ENCODE results near the gene RNF225. TPM values are rescaled to one million over a fixed set of nuclear protein-coding genes. Genes with fewer than 3 reads are reported as not detected.

The RNF225 gene
- total and polyA plus RNA-seq, 2 of the 13 experiments (the other 11 are each of a cell fraction or from before 2014, with no cell fraction given) = not detected

GRCh38 chr19:58352760-58353671 is 42.4 kb upstream of the RNF225 start, which contains the start of gene A1BG (continued):
- TF ChIP-seq ZNF264 (CRISPR knock-in tag; IDR thresholded peaks at IDR 0.05) (no peak), ZNF724P (CRISPR knock-in tag; IDR thresholded peaks at IDR 0.05; ENCODE audit: borderline replicate concordance) (no peak), ZNF777 (CRISPR knock-in tag; IDR thresholded peaks at IDR 0.05) (0 out of 2 replicates have a peak, but pooled peaks have one; percentile 12), ZFY (CRISPR knock-in tag; IDR thresholded peaks at IDR 0.05) (peak; percentile 29), ARNTL (CRISPR knock-in tag; IDR thresholded peaks at IDR 0.05) (peak; percentile 35; the same call in 1 of the 2 replicates), ZNF44 (CRISPR knock-in tag; IDR thresholded peaks at IDR 0.05) (no peak), NR2F2 (IDR thresholded peaks at IDR 0.05; ENCODE audit: borderline replicate concordance, low read depth) (peak; percentile 90), ZNF563 (CRISPR knock-in tag; IDR thresholded peaks at IDR 0.05) (0 out of 2 replicates have a peak, but pooled peaks have one; percentile 10), SOX13 (IDR thresholded peaks at IDR 0.05) (no peak), SOX13 (CRISPR knock-in tag; conservative IDR thresholded peaks at IDR 0.05 in 1 of 2, IDR thresholded peaks at IDR 0.05 in 1 of 2) (peak in 1 of 2 experiments; percentile 53; a peak in 2 of 4 replicates), ONECUT2 (CRISPR knock-in tag; IDR thresholded peaks at IDR 0.05) (0 out of 2 replicates have a peak, but pooled peaks have one; percentile 57), SOX6 (IDR thresholded peaks at IDR 0.05) (no peak), SOX6 (CRISPR knock-in tag; IDR thresholded peaks at IDR 0.05) (peak; percentile 72), GATAD2A (CRISPR knock-in tag; IDR thresholded peaks at IDR 0.05) (peak; percentile 63), LCORL (IDR thresholded peaks at IDR 0.05) (no peak), LCORL (CRISPR knock-in tag; IDR thresholded peaks at IDR 0.05) (0 out of 2 replicates have a peak, but pooled peaks have one; percentile 23), PTBP1 (IDR thresholded peaks at IDR 0.05; ENCODE audit: low read depth, low read length, poor library complexity, severe bottlenecking) (no peak), ZNF546 (CRISPR knock-in tag; conservative IDR thresholded peaks at IDR 0.05) (no peak), ERF (CRISPR knock-in tag; IDR thresholded peaks at IDR 0.05) (peak; percentile 18; the same call in 1 of the 2 replicates), ZFX (CRISPR knock-in tag; IDR thresholded peaks at IDR 0.05; ENCODE audit: low read depth) (peak; percentile 56; the same call in 1 of the 2 replicates), ZNF263 (CRISPR knock-in tag; IDR thresholded peaks at IDR 0.05) (no peak), ZNF3 (CRISPR knock-in tag; IDR thresholded peaks at IDR 0.05) (no peak), ELF3 (CRISPR knock-in tag; IDR thresholded peaks at IDR 0.05) (peak; percentile 41; the same call in 1 of the 2 replicates), POLR2G (IDR thresholded peaks at IDR 0.05; ENCODE audit: low read depth, low read length) (peak; percentile 45; the same call in 1 of the 2 replicates), POGZ (CRISPR knock-in tag; IDR thresholded peaks at IDR 0.05) (no peak)
- TF ChIP-seq, protein P1, sequence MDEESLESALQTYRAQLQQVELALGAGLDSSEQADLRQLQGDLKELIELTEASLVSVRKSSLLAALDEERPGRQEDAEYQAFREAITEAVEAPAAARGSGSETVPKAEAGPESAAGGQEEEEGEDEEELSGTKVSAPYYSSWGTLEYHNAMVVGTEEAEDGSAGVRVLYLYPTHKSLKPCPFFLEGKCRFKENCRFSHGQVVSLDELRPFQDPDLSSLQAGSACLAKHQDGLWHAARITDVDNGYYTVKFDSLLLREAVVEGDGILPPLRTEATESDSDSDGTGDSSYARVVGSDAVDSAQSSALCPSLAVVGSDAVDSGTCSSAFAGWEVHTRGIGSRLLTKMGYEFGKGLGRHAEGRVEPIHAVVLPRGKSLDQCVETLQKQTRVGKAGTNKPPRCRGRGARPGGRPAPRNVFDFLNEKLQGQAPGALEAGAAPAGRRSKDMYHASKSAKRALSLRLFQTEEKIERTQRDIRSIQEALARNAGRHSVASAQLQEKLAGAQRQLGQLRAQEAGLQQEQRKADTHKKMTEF (CRISPR knock-in tag; IDR thresholded peaks at IDR 0.05) = peak; percentile 68; the same call in 1 of the 2 replicates
- TF ChIP-seq, protein P2, sequence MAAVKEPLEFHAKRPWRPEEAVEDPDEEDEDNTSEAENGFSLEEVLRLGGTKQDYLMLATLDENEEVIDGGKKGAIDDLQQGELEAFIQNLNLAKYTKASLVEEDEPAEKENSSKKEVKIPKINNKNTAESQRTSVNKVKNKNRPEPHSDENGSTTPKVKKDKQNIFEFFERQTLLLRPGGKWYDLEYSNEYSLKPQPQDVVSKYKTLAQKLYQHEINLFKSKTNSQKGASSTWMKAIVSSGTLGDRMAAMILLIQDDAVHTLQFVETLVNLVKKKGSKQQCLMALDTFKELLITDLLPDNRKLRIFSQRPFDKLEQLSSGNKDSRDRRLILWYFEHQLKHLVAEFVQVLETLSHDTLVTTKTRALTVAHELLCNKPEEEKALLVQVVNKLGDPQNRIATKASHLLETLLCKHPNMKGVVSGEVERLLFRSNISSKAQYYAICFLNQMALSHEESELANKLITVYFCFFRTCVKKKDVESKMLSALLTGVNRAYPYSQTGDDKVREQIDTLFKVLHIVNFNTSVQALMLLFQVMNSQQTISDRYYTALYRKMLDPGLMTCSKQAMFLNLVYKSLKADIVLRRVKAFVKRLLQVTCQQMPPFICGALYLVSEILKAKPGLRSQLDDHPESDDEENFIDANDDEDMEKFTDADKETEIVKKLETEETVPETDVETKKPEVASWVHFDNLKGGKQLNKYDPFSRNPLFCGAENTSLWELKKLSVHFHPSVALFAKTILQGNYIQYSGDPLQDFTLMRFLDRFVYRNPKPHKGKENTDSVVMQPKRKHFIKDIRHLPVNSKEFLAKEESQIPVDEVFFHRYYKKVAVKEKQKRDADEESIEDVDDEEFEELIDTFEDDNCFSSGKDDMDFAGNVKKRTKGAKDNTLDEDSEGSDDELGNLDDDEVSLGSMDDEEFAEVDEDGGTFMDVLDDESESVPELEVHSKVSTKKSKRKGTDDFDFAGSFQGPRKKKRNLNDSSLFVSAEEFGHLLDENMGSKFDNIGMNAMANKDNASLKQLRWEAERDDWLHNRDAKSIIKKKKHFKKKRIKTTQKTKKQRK (IDR thresholded peaks at IDR 0.05; ENCODE audit: low read length) = no peak
